ENCODE results near the gene CABP5. TPM values are rescaled to one million over a fixed set of nuclear protein-coding genes. Genes with fewer than 3 reads are reported as not detected.

The CABP5 gene
- total RNA-seq, 1 donor from 2014 or later = not detected

GRCh38 chr19:48025480-48025879 is 18.4 kb downstream of the CABP5 start:
- TF ChIP-seq, protein P1, sequence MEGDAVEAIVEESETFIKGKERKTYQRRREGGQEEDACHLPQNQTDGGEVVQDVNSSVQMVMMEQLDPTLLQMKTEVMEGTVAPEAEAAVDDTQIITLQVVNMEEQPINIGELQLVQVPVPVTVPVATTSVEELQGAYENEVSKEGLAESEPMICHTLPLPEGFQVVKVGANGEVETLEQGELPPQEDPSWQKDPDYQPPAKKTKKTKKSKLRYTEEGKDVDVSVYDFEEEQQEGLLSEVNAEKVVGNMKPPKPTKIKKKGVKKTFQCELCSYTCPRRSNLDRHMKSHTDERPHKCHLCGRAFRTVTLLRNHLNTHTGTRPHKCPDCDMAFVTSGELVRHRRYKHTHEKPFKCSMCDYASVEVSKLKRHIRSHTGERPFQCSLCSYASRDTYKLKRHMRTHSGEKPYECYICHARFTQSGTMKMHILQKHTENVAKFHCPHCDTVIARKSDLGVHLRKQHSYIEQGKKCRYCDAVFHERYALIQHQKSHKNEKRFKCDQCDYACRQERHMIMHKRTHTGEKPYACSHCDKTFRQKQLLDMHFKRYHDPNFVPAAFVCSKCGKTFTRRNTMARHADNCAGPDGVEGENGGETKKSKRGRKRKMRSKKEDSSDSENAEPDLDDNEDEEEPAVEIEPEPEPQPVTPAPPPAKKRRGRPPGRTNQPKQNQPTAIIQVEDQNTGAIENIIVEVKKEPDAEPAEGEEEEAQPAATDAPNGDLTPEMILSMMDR (IDR thresholded peaks at IDR 0.05; ENCODE audit: borderline replicate concordance) = no peak
- Histone ChIP-seq H3K9me3 (replicated peaks) (no peaks in the 10 kb centered on the region), H3K27ac (replicated peaks) (no peak overlapping the region), H3K27me3 (ENCODE audit: low read depth) (peaks cover 68% of the 10 kb centered on the region), H3K36me3 (no peaks in the 10 kb centered on the region), H3K4me1 (no peaks in the 10 kb centered on the region), H3K4me3 (no peak overlapping the region)
- no peak for DNase-seq
- intact Hi-C loops (cut with micrococcal nuclease) = no loop called here

DNA sequence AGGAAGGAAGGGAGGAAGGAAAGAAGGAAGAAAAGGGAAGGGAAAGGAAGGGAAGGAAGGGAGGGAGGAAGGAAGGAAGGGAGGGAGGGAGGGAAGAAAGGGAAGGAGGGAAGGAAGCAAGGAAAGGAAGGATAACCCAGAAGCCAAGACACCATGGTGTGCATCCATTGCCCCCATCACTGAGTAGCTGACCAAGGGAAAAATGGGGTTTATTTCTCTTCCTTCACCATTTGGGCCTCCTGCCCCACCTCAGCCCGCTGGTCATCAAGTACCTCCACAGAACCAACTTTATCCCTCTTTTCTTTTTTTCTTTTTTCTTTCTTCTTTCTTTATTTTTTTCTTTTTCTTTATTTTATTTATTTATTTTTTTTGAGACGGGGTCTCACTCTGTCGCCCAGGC is 20.4 kb downstream of the CABP5 start:
- Histone ChIP-seq H3K9me3 (replicated peaks) (no peaks in the 10 kb centered on the region), H3K4me3 (no peak overlapping the region), H3K4me1 (no peaks in the 10 kb centered on the region), H3K27ac (replicated peaks) (no peak overlapping the region), H3K27me3 (ENCODE audit: low read depth) (peaks cover 69% of the 10 kb centered on the region), H3K36me3 (no peaks in the 10 kb centered on the region)
- intact Hi-C loops (cut with micrococcal nuclease) = no loop called here
- TF ChIP-seq, protein P1 (IDR thresholded peaks at IDR 0.05; ENCODE audit: borderline replicate concordance) = no peak
- no peak for DNase-seq

GRCh38 chr19:48023011-48023410 is 20.9 kb downstream of the CABP5 start:
- Histone ChIP-seq H3K4me1 (no peaks in the 10 kb centered on the region), H3K9me3 (replicated peaks) (no peaks in the 10 kb centered on the region), H3K27me3 (ENCODE audit: low read depth) (peaks cover 68% of the 10 kb centered on the region), H3K36me3 (no peaks in the 10 kb centered on the region), H3K27ac (replicated peaks) (no peak overlapping the region), H3K4me3 (no peak overlapping the region)
- no peak for DNase-seq
- intact Hi-C loops (cut with micrococcal nuclease) = no loop called here
- TF ChIP-seq, protein P1 (IDR thresholded peaks at IDR 0.05; ENCODE audit: borderline replicate concordance) = no peak

DNA sequence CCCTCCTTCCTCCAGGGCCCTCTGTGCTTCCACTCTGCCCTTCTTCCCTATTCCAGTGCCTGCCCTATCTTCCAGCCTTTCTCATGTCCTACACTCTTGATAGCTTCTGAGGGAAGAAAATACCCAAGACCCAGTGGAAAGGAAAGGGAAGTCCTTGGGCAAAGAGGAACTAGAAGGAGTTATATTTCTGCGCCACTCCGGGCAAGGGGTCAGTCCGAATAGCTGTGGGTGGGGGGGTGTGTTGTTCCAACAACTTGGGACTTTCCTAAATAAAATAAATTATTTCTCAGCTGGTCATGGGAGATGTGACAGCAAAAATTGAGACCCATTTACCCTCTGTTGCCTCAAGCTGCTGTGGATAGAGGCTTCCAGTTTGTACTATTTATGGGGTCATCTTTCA is 23.2 kb downstream of the CABP5 start:
- no peak overlapping the region for H3K27ac ChIP-seq (replicated peaks)
- TF ChIP-seq, protein P1 (IDR thresholded peaks at IDR 0.05; ENCODE audit: borderline replicate concordance) = no peak
- H3K4me3 ChIP-seq = no peak overlapping the region
- H3K9me3 ChIP-seq (replicated peaks) = no peaks in the 10 kb centered on the region
- no peaks in the 10 kb centered on the region for H3K4me1 ChIP-seq
- H3K27me3 ChIP-seq (ENCODE audit: low read depth) = peaks cover 77% of the 10 kb centered on the region
- intact Hi-C loops (cut with micrococcal nuclease) = no loop called here
- DNase-seq = no peak
- H3K36me3 ChIP-seq = no peaks in the 10 kb centered on the region

DNA sequence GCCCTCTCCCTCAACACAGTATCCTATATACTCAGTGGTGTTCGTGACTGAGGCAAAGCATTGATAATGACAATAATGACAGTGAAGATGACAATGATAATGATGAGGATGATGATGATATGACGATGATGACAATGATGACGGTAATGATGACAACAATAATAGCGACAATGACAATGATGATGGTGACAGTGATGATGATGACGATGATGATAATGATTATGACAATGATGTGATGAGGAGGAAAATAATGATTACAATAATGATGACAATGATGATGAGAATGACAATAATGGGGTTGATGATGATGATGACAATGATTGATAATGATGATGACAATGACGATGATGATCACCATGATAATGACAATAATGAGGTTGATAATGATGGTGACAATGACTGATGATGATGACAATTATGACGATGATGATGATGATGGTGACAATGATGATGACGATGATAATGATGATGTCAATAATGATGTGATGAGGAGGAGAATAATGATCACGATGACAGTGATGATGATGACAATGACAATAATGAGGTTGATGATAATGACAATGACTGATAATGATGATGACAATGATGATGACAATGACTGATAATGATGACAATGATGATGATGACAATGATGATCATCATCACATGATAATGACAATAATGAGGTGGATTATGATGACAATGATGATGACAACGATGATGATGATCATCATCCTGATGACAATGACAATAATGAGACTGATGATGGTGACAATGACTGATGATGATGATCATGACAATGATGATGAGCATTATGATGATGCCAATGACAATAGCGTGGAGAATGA is 32.7 kb downstream of the CABP5 start:
- Histone ChIP-seq H3K9me3 (replicated peaks) (peaks cover 16% of the 10 kb centered on the region), H3K27me3 (ENCODE audit: low read depth) (peaks cover 43% of the 10 kb centered on the region), H3K4me3 (no peak overlapping the region), H3K27ac (replicated peaks) (no peak overlapping the region), H3K36me3 (no peaks in the 10 kb centered on the region), H3K4me1 (no peaks in the 10 kb centered on the region)
- DNase-seq = no peak
- TF ChIP-seq, protein P1 (IDR thresholded peaks at IDR 0.05; ENCODE audit: borderline replicate concordance) = no peak
- intact Hi-C loops (cut with micrococcal nuclease) = no loop called here

Measured in left ventricle myocardium inferior (tissue), 1 donor.